GM23338 (cell line): ENCODE measurements around the gene HES4. TPM values are rescaled to one million over a fixed set of nuclear protein-coding genes. Genes with fewer than 3 reads are reported as not detected.

Experiments used
- CREB1 ChIP-seq: fragments of 250-450 bp; sonication (Bioruptor Pico); IDR thresholded peaks from 2 replicates; pipeline ENCODE4 v1.5.0; 2020; ENCODE audit warnings: low read depth, mild to moderate bottlenecking, moderate library complexity
- ETS1 ChIP-seq: IDR thresholded peaks from 2 replicates; pipeline ENCODE4 v1.6.1; 2016; ENCODE audit warnings: antibody characterized with exemption
- REST ChIP-seq: IDR thresholded peaks from one replicate; pipeline ENCODE4 v1.6.1; 2018; ENCODE audit warnings: antibody characterized with exemption; ENCODE audit not compliant: unreplicated experiment
- ZNF114 ChIP-seq: fragments of 250-450 bp; sonication (Bioruptor Pico); IDR thresholded peaks from 2 replicates; pipeline ENCODE4 v1.5.0; 2020; ENCODE audit warnings: mild to moderate bottlenecking, moderate library complexity
- polyA plus RNA-seq: library from polyadenylated mRNA; unstranded; fragments of >200 nt; fragmentation: Nextera tagmentation; extraction: Ambion mirVana; gene quantifications from 2 replicates; pipeline ENCODE4 v1.2.1, GENCODE V29; 2016
- total RNA-seq: library from RNA; depleted of rRNA; stranded (reverse); fragments of >200 nt; shearing (Covaris generic); gene quantifications from 2 replicates; pipeline ENCODE4 v1.2.3, GENCODE V29; 2014
- TF ChIP-seq, protein P1 (sequence below): fragments of 250-450 bp; sonication (Bioruptor Pico); IDR thresholded peaks from 2 replicates; pipeline ENCODE4 v1.5.0; 2020; ENCODE audit warnings: mild to moderate bottlenecking, moderate library complexity

Gene HES4
- total and polyA plus RNA-seq, 2 experiments from 2014 or later: 2.3 to 6.7 TPM

GRCh38 chr1:1006305-1007159, 6.6 kb upstream of the HES4 start (continued):
- TF ChIP-seq, protein P1, sequence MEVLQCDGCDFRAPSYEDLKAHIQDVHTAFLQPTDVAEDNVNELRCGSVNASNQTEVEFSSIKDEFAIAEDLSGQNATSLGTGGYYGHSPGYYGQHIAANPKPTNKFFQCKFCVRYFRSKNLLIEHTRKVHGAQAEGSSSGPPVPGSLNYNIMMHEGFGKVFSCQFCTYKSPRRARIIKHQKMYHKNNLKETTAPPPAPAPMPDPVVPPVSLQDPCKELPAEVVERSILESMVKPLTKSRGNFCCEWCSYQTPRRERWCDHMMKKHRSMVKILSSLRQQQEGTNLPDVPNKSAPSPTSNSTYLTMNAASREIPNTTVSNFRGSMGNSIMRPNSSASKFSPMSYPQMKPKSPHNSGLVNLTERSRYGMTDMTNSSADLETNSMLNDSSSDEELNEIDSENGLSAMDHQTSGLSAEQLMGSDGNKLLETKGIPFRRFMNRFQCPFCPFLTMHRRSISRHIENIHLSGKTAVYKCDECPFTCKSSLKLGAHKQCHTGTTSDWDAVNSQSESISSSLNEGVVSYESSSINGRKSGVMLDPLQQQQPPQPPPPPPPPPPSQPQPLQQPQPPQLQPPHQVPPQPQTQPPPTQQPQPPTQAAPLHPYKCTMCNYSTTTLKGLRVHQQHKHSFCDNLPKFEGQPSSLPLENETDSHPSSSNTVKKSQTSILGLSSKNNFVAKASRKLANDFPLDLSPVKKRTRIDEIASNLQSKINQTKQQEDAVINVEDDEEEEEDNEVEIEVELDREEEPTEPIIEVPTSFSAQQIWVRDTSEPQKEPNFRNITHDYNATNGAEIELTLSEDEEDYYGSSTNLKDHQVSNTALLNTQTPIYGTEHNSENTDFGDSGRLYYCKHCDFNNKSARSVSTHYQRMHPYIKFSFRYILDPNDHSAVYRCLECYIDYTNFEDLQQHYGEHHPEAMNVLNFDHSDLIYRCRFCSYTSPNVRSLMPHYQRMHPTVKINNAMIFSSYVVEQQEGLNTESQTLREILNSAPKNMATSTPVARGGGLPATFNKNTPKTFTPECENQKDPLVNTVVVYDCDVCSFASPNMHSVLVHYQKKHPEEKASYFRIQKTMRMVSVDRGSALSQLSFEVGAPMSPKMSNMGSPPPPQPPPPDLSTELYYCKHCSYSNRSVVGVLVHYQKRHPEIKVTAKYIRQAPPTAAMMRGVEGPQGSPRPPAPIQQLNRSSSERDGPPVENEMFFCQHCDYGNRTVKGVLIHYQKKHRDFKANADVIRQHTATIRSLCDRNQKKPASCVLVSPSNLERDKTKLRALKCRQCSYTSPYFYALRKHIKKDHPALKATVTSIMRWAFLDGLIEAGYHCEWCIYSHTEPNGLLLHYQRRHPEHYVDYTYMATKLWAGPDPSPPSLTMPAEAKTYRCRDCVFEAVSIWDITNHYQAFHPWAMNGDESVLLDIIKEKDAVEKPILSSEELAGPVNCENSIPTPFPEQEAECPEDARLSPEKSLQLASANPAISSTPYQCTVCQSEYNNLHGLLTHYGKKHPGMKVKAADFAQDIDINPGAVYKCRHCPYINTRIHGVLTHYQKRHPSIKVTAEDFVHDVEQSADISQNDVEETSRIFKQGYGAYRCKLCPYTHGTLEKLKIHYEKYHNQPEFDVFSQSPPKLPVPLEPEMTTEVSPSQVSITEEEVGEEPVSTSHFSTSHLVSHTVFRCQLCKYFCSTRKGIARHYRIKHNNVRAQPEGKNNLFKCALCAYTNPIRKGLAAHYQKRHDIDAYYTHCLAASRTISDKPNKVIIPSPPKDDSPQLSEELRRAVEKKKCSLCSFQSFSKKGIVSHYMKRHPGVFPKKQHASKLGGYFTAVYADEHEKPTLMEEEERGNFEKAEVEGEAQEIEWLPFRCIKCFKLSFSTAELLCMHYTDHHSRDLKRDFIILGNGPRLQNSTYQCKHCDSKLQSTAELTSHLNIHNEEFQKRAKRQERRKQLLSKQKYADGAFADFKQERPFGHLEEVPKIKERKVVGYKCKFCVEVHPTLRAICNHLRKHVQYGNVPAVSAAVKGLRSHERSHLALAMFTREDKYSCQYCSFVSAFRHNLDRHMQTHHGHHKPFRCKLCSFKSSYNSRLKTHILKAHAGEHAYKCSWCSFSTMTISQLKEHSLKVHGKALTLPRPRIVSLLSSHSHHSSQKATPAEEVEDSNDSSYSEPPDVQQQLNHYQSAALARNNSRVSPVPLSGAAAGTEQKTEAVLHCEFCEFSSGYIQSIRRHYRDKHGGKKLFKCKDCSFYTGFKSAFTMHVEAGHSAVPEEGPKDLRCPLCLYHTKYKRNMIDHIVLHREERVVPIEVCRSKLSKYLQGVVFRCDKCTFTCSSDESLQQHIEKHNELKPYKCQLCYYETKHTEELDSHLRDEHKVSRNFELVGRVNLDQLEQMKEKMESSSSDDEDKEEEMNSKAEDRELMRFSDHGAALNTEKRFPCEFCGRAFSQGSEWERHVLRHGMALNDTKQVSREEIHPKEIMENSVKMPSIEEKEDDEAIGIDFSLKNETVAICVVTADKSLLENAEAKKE (CRISPR knock-in tag): no peak
- TF ChIP-seq CREB1 (CRISPR knock-in tag) (no peak), REST (no peak), ZNF114 (CRISPR knock-in tag) (no peak), ETS1 (no peak)
